ENCODE results near the gene CHMP4B.

GRCh38 chr20:33875534-33876026 is 64.4 kb downstream of the CHMP4B start:
- TF ChIP-seq, protein P1, sequence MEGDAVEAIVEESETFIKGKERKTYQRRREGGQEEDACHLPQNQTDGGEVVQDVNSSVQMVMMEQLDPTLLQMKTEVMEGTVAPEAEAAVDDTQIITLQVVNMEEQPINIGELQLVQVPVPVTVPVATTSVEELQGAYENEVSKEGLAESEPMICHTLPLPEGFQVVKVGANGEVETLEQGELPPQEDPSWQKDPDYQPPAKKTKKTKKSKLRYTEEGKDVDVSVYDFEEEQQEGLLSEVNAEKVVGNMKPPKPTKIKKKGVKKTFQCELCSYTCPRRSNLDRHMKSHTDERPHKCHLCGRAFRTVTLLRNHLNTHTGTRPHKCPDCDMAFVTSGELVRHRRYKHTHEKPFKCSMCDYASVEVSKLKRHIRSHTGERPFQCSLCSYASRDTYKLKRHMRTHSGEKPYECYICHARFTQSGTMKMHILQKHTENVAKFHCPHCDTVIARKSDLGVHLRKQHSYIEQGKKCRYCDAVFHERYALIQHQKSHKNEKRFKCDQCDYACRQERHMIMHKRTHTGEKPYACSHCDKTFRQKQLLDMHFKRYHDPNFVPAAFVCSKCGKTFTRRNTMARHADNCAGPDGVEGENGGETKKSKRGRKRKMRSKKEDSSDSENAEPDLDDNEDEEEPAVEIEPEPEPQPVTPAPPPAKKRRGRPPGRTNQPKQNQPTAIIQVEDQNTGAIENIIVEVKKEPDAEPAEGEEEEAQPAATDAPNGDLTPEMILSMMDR (IDR thresholded peaks at IDR 0.05): no peak
- TF ChIP-seq POLR2A (IDR thresholded peaks at IDR 0.05): no peak

All from adrenal gland (tissue), 5 donors.